ENCODE results near the gene GTF2F1. TPM values are rescaled to one million over a fixed set of nuclear protein-coding genes. Genes with fewer than 3 reads are reported as not detected.
"Not testable (repeated sequence)": the region's sequence is repeated elsewhere in the genome, so short reads cannot be mapped to it uniquely, and the experiment has no call there.

The GTF2F1 gene
- total RNA-seq, 1 donor from 2014 or later, result 71.9 TPM

DNA sequence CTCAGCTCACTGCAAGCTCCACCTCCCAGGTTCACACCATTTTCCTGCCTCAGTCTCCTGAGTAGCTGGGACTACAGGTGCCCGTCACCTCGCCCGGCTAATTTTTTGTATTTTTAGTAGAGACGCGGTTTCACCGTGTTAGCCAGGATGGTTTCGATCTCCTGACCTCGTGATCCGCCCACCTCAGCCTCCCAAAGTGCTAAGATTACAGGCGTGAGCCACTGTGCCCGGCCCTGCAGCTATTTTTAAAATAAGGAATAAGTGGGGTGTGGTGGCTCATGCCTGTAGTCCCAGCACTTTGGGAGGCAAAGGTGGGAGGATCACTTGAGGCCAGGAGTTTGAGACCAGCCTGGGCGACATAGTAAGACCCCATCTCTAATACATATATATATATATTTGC lies 32.5 kb downstream of the GTF2F1 start:
- not testable (repeated sequence) for DNase-seq (ENCODE audit: extremely low read depth, low read depth, low spot score)

GRCh38 chr19:6359568-6360341 lies 33.2 kb downstream of the GTF2F1 start:
- DNase-seq (ENCODE audit: extremely low read depth, low read depth, low spot score), result no peak

- no peak for DNase-seq (ENCODE audit: extremely low read depth, low read depth, low spot score)
Observed at GRCh38 chr19:6358003-6358402, 35.0 kb downstream of the GTF2F1 start.

DNA sequence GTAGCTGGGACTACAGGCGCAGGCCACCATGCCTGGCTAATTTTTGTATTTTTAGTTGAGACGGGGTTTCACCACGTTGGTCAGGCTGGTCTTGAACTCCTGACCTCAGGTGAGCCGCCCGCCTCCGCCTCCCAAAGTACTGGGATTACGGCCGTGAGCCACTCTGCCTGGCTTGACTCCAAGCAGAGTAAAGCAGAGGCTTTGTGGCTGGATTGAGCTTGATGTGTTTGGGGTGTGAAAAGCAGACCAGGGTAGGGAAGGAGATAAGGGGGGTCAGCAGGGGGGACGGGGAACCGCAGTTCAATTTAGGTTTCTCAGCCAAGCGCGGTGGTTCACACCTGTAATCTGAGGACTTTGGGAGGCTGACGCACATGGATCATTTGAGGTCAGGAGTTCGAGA lies 35.8 kb downstream of the GTF2F1 start:
- no peak for DNase-seq (ENCODE audit: extremely low read depth, low read depth, low spot score)

- DNase-seq (ENCODE audit: extremely low read depth, low read depth, low spot score), result not testable (repeated sequence)
Observed at GRCh38 chr19:6355321-6356040, 37.5 kb downstream of the GTF2F1 start.

GRCh38 chr19:6354098-6354674 lies 38.8 kb downstream of the GTF2F1 start:
- no peak for DNase-seq (ENCODE audit: extremely low read depth, low read depth, low spot score)

DNA sequence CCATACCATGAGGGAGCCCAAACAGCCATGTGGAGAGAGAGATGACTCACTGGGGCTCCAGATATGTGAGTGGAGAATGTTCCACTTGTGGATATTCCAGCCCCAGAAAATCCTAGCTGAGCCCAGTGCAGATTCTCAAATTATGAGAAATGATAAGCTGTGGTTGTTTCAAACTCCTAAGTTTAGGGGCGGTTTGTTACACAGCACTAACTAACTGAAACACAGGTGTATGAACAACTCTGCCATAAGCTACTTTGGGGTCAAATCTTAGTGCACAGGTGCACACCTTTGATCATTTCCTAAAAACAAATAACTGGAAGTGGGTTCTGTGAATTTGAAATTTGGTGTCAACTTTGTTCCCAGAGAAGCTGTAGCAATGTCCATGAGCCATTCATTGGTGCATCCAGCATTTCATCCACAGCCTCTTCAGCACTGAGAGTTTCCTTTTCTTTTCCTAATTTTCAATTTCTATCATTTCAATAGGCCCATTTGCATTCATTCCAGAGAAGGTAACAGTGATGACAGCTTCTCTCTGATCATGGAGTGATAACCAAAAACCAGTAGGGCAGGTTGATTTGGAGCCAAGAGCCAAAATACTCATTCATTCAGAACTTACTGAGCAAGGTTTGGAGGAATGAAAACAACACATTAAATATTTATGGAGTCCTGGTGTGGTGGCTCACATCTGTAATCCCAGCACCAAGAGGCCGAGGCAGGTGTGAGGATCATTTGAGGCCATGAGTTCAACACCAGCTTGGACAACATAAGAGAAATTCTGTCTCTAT lies 40.4 kb downstream of the GTF2F1 start:
- DNase-seq (ENCODE audit: extremely low read depth, low read depth, low spot score), result no peak

DNA sequence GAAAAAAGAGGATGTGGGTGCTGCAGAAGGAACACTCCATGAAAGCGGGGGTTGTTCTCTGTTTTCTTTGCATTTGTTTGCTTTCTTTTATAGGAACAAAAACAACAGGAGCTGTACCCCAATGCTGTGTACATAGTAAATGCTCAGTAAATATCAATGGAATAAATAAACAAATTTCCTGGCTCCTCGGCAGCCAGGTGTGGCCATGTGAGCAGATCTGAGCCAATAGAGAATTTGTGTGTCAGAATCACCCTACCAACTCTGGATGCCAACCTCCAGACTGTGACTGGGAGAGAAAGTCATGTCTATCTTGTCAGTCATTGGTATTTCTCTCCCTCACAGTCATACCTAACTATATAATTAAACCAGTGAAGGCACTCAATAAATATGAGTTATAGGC lies 42.3 kb downstream of the GTF2F1 start:
- no peak for DNase-seq (ENCODE audit: extremely low read depth, low read depth, low spot score)

DNA sequence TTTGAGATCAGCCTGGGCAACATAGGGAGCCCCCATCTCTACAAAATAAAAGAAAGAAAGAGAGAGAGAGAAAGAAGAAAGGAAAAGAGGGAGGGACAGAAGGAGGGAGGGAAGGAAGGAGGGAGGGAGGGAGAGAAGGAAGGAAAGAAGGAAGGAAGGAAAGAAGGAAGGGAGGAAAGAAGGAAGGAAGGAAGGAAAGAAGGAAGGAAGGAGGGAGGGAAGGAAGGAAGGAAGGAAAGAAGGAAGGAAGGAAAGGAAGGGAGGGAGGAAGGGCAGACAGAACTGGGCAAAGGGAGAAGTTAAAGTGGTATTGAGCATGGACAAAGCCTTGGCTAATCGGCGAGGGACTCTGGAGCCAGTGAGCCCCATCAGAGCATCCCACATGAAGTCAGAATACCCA lies 43.7 kb downstream of the GTF2F1 start:
- DNase-seq (ENCODE audit: extremely low read depth, low read depth, low spot score), result not testable (repeated sequence)

GRCh38 chr19:6343462-6343861 lies 49.5 kb downstream of the GTF2F1 start:
- no peak for DNase-seq (ENCODE audit: extremely low read depth, low read depth, low spot score)

DNA sequence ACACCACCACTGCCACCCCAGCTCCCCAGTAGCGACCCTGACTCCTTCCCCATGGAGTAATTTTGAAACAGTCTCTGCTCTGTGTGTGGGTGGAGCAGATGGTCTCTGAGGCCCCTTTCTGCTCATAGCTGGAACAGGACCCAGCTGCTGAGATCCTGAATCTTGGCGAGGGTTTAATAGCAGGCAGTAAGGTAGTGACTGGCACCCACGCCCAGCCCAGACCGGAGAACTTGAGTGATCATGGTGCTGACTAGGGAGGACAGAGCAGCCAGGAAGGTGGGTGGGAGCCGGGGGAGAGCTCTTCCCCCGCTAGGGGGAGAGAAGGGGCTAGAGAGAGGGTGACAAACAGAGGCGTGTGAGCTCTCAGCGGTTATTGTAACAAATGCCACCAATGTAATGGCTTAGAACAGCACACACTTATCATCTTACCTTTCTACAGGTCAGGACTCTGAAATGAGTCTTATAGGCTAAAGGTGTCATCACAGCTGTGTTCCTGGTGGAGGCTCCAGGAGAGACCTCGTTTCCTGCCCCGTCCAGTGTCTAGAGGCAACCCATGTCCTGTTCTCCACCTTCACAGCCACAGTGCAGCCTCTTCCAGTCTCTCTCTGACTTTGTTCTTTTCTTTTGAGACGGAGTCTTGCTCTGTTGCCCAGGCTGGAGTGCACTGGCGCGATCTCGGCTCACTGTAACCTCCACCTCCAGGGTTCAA lies 52.3 kb downstream of the GTF2F1 start:
- no peak for DNase-seq (ENCODE audit: extremely low read depth, low read depth, low spot score)

GRCh38 chr19:6334490-6335285 lies 58.3 kb downstream of the GTF2F1 start:
- DNase-seq (ENCODE audit: extremely low read depth, low read depth, low spot score), result no peak

DNA sequence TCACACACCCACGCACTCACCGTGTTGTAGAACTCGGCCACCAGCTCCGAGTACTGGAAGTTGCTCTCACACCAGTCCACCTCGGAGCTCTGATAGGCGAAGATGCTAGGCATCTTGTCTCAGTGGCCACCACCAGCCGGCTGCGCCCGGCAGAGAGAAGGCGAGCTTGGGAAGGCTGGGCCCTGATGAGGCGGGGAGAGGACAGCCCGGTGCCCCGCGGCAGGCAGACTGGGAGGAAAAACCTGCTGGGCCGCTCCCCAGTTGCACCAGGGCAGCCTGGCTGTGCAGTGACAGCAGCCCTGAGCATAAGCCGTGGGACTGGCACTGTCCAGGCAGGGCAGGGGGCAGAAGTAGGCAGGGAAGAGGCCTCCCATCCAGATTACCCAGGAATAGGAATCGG lies 59.5 kb downstream of the GTF2F1 start, which contains the start of gene ACER1:
Gene ACER1 (minus strand): TSS at position 174 of the 400 bp plus-strand sequence. CDS start 61 bp downstream, at position 113.
- no peak for DNase-seq (ENCODE audit: extremely low read depth, low read depth, low spot score)

Other genes starting within 250 kb of the GTF2F1 start
- 23.3 and 32.2 TPM in 2 replicates for gene MLLT1, start 113.2 kb downstream of the GTF2F1 start, total RNA-seq
- gene ACER1, start 59.6 kb downstream of the GTF2F1 start, total RNA-seq, result not detected in 2 replicates
- 119 and 129 TPM in 2 replicates for gene CLPP, start 31.6 kb downstream of the GTF2F1 start, total RNA-seq
- 50.4 and 51.5 TPM in 2 replicates for gene ALKBH7, start 20.4 kb downstream of the GTF2F1 start, total RNA-seq
- gene PSPN, start 17.2 kb downstream of the GTF2F1 start, total RNA-seq, result 1.3 TPM in 2 replicates
- gene KHSRP, start 31.6 kb upstream of the GTF2F1 start, total RNA-seq, result 233 and 255 TPM in 2 replicates
- 0.70 TPM in 1 of 2 replicates, not detected in the other for gene SLC25A41, start 40.6 kb upstream of the GTF2F1 start, total RNA-seq
- 47.1 and 60.7 TPM in 2 replicates for gene SLC25A23, start 66.6 kb upstream of the GTF2F1 start, total RNA-seq
- gene CRB3, start 71.1 kb upstream of the GTF2F1 start, total RNA-seq, result 0.34 TPM in 1 of 2 replicates, not detected in the other
- gene DENND1C, start 88.6 kb upstream of the GTF2F1 start, total RNA-seq, result 0.10 TPM in 1 of 2 replicates, not detected in the other
- 3.7 TPM in 1 of 2 replicates, not detected in the other for gene TUBB4A, start 109.1 kb upstream of the GTF2F1 start, total RNA-seq
- gene TNFSF9, start 137.9 kb upstream of the GTF2F1 start, total RNA-seq, result 8.2 and 12.1 TPM in 2 replicates
- gene CD70, start 198.0 kb upstream of the GTF2F1 start, total RNA-seq, result 7.8 and 8.9 TPM in 2 replicates